NCI-H524 treated with DMSO at 0.1 percent for 48 hours (cell line): Measurements from ENCODE around the gene C6orf118.
A peak's percentile ranks its signal among the peaks of the same experiment; 100 is the strongest.

Experiments
- DNase-seq: peaks from one replicate; lab custom pipeline; 2025; lab: John Stamatoyannopoulos, UW

The C6orf118 gene

DNA sequence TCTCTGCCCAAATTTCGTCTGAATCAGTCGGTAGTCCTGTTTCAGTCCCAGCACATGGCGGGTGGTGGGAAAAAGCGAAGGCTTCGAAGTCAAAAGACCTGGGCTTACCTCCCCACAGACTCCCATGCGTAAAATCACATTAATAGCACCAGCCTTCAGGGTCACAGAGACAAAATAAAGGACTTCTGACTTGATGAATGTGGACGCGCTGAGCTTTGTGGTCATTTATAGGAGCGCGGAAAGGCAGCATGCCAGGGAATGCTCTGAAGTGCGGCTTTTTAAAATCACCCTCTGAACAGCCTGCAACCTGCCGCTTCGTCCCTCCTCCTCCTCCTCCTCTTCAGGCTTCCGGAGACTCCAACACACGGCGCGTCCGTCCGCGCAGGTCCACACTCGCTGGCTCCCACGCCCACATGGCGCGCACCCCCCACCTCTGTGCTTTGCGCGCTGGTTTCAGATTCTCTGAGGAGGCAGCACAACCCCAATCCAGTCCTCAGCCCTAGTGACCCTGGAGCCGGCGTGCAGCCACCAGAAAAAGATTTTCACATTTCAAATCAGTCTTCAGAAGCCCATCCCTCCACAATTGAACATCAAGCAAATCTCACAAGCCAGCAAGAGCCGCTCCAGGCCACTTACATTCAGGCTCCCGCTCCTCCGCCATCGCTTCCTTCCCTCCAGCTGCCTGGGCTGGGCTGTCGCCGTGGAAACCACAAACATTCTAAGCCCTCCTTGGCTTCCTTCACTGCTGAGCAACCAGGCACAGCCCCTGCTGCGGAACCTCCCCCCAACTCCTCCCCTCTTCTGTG is at the start of gene C6orf118:
Gene C6orf118 (minus strand): TSS at position 680 of the 806 bp plus-strand sequence. CDS start 19 bp downstream, at position 661.
- peak; percentile 64 for DNase-seq

DNA sequence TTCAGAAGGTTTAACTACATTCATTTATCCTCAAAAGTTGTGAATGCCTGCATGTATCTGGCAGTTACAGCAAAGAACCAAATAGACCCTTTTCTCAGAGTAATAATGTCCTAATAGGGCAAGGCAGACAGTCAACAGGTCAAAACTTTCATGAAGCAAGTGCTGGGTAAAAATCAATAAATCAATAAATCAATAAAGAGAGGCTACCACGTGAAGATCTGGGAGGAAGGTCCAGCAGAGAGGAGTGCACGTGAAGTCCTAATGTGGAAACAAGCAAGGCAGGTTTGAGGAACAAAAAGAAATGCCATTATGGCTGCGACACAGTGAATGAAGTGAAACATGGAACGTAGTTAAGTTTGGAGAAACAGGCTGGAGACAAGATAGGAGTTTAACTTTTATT is 36.3 kb upstream of the C6orf118 start:
- no peak for DNase-seq

DNA sequence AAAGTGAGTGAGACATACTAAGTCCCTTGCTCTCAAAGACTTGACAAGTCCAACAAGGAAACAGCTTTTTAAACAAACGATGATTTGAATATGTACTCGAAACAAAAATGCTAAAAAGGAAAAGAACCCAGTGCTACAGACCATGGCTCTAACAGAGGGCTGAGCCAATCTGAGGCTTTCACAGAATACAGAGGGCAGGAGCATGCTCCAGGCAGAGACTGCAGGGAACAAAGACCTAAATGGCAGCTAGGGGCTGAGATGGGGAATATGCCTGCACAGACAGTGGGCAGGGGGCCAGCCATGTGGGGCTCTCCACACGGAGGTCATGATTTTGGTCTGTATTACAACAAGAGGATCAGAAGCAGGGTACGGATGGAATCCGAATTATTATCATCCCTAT is 31.1 kb upstream of the C6orf118 start:
- DNase-seq = no peak

- DNase-seq = no peak
These were observed 16.2 kb upstream of the C6orf118 start for GRCh38 chr6:165325609-165326008.

DNA sequence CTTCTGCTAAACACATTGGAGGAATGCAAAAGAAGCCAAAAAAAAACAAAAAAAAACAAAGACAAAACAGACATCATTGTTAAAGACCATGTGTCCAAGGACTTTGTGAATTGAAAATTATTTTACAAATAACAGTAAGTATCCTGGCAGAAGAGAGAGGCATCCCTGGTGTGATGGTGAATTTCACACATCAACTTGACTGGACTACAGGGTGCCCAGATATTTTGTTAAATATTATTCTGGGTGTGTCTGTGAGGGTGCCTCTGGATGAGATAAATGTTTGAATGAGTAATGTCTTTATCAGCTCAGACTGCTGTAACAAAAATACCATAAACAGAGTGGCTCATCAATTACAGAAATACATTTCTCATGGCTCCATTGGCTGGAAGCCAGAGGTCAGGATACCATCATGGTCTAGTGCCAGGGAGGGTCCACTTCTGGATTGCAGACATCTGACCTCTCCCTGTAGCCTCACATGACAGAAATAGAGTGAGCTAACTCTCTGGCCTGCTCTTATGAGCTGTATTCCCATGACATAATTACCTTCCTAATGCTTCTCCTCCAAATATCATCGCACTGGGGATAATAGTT is 12.2 kb upstream of the C6orf118 start:
- no peak for DNase-seq

- DNase-seq = no peak
These were observed 11.7 kb upstream of the C6orf118 start for GRCh38 chr6:165321150-165321549.

DNA sequence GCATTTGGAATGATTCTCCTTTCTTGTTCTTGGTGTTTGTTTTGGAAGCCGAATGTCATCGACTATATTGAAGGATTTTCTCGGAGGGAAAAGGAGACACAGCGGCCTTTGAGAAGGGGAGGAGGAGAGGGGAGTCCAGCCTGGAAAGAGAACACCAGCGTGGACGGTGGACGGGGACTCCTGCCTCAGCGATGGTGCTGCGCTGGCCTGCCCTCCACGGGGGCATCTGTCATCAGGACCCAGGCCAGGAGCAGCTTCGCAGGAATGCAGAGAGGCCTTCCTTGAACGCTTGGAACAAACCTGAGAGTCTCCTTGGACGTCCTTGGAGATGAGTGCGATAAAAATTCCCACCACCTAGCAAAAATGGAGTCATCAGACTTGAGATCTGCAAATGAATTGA is 8.3 kb upstream of the C6orf118 start:
- no peak for DNase-seq

GRCh38 chr6:165306955-165307354 is 2.5 kb downstream of the C6orf118 start:
- DNase-seq = no peak

DNA sequence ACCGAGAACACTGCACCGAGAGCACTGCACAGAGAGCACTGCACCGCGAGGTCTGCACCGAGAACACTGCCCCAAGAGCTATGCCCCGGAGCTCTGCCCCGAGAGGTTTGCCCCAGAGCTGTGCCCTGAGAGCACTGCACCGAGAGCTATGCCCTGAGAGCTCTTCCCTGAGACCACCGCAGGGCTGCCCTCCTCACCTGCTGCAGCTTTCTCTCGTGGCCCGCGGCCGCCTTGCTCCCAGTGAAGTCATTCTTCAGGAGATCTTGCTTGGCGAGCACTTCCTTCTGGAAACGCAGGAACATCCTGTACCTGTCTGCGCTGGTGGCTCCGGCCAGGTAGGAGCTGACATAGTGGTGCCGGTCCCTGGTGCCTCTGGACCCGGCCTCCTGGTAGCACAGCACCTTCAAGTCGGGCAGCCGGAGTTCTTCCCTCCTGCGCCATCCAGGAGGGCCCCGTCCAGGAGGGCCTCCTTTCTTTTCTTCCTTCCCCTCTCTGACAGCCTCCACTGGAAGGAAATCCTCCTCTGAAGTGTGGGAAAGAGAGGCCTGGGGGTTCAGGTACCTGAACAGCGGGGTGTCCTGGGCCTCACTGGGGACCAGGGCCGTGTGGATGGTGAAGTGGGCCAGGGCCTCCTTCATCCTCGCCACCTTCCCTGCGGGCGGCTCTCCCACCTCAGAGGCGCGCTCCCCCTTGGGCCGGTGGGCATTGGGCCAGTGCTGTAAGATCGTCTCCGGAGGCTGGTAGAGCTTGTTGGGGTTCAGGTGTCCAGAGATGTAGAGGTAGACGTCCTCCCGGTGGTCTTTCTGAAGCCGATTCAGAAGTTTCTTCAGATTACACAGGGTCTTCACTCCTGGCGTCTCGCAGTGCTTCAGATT is 7.8 kb downstream of the C6orf118 start:
- DNase-seq = no peak

GRCh38 chr6:165300422-165300936 is 8.9 kb downstream of the C6orf118 start:
- DNase-seq = no peak

- DNase-seq = no peak
These were observed 10.5 kb downstream of the C6orf118 start for GRCh38 chr6:165298875-165299274.

DNA sequence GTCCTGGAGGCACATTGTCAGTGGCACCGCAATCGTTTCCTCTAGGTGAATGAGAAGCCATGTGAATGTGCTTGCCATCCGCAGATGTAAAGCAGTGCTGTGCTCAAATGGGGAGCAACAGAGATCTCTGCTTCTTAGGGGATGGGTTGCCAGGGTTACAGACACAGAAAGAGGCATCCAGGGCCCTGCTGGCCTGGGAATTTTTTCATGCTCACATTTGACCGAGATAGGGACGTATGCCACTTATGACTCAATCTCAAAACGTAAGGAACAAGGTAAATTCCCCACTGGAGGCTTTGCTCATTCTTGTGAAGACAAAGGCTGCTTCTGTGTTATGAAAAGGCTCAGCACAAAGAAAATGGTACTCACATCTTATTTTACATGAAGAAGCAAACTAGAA is 11.0 kb downstream of the C6orf118 start:
- no peak for DNase-seq

DNA sequence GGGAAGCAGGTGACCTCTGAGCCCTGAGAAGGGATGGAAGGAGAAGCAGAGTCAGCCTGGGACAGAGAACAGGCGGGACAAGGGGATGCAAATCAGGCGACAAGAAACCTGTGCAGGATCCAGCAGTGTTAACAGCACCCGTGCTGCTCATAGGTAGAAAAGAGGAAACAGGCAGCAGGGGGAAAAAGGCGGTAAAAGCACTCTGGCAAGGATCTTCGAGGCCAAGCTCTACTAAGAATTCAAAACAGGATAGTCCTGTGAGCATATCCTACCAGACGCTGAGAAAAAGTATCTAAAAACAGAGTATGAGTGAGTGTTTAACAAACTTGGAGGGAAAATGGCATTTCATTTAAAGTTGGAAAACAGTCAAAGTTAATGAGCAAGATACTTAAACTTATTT is 16.7 kb downstream of the C6orf118 start:
- DNase-seq = no peak

DNA sequence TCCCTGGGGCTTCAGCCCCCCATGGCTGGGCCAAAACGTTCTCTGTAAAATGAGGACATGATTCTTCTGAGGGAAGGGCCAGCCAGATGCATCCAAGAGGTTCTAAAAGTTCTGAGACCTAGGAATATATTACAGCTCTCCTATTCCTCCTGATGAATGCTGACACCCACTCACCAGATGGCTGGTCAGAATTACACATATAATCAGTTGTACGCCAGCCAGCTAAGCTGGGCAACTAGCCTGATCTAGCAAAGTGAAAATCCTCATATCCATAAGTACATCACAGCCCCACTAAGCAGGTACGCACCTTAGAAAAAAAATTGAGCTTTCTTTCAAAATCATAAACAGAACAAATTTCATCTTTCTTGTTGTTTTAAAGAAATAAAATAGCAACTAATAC is 34.8 kb downstream of the C6orf118 start:
- DNase-seq = no peak

- DNase-seq = no peak
These were observed 36.8 kb downstream of the C6orf118 start for GRCh38 chr6:165272585-165272984.

- DNase-seq = no peak
These were observed 40.4 kb downstream of the C6orf118 start for GRCh38 chr6:165268987-165269386.

GRCh38 chr6:165266621-165267020 is 42.8 kb downstream of the C6orf118 start:
- no peak for DNase-seq

DNA sequence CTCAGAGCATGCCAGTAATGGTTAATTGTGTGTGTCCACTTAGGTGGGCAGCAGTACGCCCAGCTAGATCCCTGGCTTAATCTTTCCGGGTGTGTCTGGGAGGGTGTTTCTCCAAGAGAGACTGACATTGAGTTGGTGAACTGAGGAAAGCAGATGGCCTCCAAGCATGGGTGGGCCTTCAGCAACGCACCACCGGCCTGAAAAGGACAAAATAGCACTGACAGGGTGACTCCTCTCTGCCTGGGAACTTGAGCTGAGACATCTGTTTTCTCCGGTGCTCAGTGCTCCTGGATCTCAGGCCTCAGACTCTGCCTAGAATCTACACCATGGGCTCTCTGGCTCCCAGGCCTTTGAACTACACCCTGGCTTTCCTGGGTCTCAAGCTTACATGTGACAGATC is 43.2 kb downstream of the C6orf118 start:
- DNase-seq = no peak

GRCh38 chr6:165260462-165260861 is 48.9 kb downstream of the C6orf118 start:
- DNase-seq = no peak

DNA sequence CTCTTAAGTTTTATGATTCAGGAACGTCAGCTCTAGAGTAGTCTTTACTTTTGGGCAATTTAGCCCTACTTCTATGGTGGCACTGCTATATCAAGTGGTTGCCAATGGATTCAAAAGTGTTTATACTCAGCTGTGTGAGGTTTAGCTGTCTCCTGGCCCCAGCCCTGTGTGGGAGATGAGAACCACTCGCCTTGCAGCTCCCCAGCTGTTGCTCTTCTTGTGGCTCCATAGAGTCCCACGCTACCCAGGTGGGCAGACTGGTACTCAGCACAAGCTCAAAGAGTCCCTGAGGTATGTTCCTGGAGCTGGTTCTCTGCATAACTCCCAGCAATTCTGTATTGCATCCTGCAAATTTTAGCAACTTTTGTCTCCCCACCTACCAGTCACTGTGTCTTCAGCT is 59.6 kb downstream of the C6orf118 start:
- DNase-seq = no peak

GRCh38 chr6:165245701-165246100 is 63.7 kb downstream of the C6orf118 start:
- DNase-seq = no peak

- DNase-seq = no peak
These were observed 64.1 kb downstream of the C6orf118 start for GRCh38 chr6:165245287-165245686.
